ENCODE results near the gene LSM14B.
"Not testable (repeated sequence)": the region's sequence is repeated elsewhere in the genome, so short reads cannot be mapped to it uniquely, and the experiment has no call there.

LSM14B gene

DNA sequence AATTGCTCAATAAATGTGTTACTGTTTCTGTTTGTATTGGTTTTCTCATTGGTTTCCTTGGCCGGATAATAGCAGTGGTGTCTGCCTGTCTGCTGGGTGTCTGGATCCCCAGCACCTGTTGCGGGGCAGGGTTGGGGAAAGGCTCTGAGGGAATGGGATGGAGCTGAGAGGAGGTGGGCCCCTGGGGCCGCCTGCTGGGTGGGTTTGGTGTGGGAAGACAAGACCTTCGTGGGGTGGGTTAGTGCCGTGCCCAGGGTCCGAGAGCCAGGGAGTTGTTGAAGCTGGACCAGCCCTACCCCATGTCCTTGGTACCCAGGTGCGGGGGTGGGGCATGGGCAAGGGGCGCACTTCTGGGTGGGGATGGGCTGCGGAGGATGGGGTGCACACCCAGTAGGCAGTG, 25.3 kb downstream of the LSM14B start:
- no peak for DNase-seq

DNA sequence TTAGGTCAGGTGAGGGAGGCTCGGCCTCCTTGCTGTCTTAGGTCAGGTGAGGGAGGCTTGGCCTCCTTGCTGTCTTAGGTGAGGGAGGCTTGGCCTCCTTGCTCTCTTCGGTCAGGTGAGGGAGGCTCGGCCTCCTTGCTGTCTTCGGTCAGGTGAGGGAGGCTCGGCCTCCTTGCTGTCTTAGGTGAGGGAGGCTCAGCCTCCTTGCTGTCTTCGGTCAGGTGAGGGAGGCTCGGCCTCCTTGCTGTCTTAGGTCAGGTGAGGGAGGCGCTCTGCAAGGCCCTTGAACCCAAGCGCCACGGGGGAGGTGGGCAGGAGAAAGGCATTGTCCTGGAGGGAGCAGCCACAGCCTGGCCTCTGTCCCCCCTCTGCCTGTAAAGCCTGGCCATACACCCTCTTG, 26.1 kb downstream of the LSM14B start:
- DNase-seq, result not testable (repeated sequence)

DNA sequence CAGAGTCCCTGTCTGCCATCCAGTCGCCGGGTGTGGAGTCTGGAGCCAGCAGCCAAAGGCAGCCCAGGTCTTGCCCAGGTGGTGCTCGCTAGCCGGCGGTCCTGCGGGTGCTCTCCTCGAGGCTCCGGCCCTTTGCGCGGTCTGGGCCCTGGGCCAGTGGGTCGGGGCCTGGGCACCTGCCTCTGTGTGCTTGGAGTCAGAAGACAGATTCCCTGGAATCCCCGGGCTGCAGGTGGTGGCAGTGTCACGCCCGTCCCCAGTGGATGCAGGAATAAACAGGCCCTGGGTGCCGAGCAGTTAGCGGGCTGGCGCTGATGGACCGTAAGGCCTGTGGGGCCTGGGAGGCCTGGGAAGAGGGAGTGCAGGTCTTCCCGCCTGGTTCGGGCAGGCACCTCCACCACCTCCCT, 26.6 kb downstream of the LSM14B start:
- DNase-seq, result peak; percentile 36 to 65

DNA sequence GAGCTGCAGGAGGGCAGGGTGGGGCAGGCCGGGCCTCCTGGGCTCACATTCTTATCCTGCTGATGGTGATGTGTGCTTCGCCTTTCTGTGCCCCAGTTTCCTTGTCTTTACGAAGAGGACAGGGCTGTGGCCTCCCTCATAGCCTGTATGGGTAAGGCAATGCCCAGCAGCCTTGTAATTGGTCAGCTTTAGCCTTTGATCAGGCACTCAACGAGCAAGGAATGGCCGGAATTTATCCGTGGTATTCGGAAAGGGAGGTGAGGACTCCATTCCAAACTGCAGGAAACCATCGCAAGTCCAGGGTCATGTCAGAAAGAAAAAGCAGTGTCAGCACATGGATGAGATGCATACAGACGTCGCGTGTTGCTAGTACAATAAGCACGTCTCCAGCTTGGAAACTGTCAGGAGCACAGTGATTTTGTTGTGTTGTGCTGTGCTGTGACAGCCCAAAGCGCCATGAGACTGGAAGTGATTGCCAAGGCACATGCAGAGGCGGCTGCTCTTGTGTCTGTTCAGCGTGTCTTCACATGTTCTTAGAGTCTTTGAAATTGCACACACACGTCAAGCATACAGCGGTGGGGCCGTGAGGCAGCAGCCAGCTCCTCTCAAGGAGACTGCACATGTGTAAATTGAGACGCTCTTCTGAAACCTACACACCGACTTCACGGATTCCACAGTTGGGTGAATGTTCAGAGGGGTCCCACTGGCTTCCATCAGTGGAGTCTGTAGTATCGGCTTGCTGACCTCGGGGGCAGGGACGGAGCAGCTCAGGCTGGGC, 27.4 kb downstream of the LSM14B start:
- DNase-seq, result no peak

DNA sequence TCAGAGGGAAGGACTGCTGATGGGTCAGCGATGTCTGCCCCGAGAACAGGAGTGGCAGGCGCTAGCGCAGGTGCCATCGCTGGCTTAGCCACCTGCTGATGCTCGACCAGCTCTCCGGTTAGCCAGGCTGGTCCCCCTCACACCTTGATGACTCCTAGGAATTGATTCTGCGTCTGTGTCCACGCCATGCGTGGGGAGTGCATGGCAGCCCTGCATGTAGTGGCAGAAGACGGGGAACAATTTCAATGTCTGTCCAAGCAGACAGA, 28.0 kb downstream of the LSM14B start:
- DNase-seq, result no peak

DNA sequence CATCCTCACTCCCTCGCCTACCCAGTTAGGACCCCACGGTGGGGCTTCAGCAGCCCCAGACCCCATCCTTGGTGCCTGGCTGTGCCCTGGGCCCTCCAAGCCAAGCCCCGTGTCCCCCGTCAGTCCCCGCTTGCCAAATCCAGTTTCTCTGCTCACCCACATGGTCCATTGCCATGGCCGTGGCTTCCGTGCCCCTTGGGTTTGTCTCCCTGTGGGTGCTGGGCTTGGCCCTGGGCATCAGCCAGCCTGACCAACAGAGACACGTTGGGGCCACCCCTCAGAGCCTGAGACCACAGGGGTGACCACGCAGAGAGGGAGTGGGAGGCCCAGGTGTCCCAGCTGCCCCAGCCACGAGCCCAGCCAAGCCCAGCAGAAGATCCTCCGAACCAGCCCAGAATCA, 28.9 kb downstream of the LSM14B start:
- DNase-seq, result no peak

DNA sequence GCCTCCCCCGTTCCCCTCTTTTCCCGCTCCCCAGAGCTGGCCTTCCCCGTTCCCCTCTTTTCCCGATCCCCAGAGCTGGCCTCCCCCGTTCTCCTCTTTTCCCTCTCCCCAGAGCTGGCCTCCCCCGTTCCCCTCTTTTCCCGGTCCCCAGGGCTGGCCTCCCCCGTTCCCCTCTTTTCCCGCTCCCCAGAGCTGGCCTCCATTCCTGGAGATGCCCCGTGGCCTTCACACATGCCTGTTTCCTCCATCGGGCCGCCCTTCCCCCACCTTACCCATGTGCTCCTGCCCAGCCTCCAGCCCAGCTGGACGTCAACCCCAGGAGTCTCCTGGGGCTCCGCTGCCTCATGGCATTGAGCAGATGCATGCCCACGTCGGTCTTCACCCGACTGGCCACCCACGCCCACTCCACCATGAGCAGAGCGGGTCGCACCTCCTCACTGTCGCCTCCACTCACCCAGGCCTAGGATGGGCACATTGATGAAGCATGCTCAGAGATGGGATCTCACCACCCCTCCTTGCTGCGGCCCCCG, 29.6 kb downstream of the LSM14B start:
- no peak for DNase-seq

DNA sequence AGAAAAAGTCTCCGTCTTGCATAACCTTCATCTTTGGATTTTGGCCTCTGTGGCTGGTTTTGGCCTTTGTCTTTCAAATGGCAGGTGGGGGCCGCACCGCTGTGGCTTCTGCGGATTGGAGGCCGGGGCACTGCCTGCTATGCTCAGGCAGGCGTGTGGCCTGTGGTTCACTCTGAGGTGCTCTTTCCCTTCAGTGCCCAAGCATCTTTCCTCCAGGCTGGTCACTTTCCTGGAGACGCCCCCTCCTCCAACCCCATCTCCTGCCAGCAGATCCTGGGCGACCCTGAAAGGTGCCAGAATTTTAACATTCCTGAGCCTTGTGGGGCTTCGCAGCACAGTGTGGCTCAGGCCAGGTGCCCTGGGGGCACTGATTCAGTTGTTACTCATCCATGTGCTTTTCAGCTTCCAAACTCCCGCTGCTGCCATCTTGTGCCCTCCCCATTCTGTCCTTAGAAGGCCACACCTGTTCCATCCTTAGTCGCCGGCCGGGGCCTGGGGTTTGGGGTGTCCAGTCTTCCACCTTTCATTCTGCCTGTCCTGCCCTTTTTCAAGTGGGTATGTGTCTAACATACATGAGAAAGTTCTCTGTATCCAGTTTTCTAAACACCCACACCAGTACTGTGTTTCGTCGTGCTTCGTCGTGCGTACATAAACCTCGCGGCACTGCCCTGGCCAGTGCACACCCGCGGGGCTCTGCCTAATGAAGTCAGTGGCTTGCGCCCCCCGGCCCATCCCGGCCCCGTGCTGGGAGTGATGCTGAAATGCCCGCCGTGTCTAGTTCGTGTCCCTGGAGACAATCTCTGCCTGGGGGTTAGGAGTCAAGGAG, 33.4 kb downstream of the LSM14B start:
- no peak for DNase-seq

DNA sequence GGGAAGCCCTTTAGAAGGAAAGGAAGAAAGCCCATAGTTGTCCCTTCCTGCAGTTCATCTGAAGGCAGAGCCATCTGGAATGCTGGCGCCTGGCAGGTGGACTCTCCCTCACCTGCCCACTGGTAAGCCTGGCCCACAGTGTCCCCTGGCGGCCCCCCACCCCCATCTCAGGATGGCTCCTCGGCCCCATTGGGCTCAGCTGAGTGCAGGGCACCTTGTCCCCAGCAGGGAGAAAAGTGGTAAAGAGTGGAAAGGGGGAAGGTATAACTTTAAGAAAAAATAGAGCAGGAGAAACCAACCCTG, 33.9 kb downstream of the LSM14B start:
- DNase-seq, result no peak

DNA sequence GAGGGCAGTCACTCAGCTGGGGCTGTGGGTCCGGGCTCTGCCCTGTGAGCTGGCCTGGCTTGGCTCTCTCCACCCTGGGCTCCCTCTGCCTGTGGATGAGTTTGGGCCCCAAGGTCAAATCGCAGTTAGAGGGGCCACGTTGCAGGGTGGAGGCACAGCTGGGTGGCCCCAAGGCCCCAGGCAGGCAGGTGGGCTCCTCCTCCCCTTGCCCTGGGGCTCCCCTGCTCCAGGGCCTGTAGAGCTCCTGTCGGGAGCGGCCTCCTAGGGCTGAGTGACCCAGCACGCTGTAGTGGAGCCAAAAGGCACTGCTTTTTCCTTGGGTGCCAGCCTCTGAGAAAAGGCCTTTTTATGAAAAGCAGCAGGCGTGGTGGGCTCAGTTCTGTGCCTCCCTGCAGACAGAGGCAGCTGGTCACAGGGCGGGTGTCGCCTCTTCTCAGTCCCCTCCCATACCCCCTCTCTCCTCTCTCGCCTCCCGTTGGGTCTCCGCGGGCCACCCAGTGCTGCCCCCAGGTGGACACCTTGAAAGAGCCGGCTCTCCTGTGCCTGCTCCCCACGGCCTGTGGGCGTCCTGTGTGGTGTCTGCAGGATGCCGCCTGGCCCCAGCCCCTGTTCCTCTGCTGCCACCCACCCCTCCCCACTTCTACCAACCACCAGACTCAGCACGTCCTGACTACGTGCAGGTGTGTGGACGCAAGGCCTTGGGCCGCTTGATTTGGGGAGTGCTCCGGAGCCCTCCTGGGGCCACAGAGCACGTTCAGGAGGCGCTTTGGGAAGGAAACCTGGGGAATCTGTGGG, 34.5 kb downstream of the LSM14B start:
- peak; percentile 73 for DNase-seq

DNA sequence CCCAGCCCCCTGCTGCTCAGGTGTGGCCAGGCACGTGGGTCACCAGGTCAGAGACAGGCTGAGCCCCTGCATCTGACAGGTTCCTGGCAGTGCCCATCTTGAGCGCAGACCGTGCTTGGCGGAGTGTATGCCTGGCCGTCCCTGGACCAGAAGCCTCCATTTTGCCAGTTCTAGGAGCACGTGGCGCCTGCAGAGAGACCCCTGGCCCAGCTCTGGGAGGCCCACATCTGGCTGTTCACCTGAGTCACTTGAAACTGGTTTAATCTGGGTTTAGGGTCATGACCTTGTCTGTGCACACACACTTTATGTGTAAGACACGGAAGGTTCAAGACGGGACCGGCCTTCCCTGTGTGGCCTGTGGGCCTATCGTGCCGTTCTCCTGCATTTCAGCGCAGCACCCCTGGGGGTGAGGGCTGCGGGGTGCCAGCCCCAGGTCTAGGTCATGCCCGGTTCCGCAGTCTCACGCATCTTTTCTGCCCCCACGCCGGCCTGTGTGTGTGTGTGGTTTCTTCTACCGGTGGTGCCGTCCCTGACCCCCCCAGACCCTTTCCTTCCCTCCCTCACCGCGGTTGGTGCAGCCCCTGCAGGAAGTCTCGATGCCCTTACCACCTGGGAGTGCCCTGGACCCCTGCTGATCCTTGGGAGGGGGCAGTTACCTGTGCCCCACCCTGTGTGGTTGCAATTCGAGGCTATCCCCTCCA, 35.3 kb downstream of the LSM14B start:
- DNase-seq, result no peak

DNA sequence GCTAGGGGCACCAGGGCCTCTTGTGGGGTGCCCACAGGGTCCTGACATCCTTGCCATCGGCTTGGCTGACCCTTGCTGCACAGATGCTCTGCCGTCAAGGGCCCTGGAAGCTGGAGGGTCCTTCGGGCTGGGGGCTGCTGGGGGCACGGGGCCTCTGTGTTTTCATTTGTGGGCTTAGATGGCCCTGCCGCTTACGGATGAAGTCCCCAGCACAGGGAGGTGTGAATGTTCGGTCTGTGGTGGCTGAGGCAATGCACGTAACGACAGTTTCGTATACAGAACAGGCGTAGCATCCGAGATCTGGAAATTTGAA, 35.8 kb downstream of the LSM14B start:
- no peak for DNase-seq

DNA sequence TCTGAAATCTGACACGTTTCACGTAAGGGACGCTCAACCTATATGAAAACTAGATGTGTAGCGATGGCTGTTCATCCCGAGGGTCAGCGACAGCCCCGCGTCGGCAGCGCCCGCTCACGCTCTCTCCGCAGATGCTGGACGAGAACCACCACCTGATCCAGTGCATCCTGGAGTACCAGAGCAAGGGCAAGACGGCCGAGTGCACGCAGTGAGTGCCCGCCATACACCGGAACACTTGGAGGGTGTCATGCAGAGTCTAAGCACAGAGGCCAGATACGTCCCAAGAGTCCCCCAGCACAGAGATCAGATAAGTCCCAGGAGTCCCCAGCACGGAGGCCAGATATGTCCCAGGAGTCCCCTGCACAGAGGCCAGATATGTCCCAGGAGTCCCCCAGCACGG, 36.3 kb downstream of the LSM14B start:
- no peak for DNase-seq

DNA sequence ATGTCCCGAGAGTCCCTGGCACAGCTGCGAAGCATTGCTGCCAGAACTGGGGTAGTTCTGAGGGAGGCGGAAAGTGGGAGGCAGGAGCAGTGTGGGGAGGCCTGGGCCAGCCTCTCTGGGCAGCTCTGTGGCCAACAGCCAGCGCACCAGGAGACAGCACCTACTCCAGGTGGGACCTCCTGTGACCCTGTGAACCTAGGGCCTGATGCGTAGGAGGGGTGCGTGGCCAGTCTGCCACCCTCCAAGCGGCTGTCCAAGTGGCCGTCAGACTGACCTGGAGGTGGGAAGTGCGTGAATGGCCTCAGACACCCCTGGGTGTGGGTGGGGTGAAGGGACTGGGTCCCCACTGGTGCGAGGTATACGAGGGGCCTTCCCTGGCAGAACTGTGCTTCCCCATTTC, 36.8 kb downstream of the LSM14B start:
- no peak for DNase-seq

DNA sequence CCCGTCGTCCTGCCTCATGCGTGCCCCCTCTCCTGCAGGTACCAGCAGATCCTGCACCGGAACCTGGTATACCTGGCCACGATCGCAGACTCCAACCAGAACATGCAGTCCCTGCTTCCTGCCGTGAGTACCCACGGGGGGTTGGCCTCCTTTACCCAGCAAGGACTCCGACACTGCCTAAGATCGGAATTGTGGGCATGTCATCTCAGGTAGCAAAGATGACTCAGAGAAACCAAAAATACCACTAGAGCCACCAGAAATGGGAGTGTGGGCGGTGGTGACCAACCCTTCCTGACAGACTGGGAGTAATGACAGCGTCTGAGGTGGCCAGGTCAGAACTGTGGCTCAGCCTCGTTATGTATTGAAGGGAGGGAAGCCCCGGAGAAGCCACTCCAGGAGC, 37.6 kb downstream of the LSM14B start:
- no peak for DNase-seq

DNA sequence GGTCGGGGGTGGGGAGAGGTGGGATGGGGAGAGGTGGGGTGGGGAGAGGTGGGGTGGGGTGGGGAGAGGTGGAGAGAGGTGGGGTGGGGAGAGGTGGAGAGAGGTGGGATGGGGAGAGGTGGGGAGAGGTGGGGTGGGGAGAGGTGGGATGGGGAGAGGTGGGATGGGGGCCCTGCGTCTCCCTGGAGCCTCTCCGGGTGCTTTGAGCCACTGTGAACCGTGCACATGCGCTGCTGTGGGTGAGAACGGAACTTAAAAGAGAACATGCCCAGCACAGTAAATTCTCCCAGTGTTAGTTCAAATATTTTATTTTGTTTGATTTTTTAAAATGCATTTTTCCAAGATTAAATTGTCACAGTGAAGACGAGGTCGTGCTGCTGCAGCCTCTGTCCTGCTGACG, 38.0 kb downstream of the LSM14B start:
- no peak for DNase-seq

DNA sequence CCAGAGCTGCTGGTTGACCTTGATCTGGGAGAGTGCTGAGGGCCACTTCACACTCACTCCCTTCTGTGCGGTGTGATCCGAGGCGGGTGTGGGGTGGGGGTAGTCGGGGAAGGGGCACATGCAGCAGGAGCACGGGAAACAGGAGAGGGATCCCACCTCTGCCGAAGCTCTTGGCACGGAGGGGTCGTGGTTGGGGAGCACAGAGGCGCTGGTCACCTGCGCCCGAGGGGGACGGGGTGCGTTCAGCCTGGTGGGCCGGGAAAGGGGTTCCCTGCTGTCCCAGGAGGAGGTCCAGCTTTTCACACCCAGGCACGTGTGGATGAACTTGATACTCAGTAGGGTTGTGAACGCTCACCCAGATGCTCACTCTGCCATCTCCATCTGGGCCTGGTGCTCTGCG, 38.6 kb downstream of the LSM14B start:
- no peak for DNase-seq

DNA sequence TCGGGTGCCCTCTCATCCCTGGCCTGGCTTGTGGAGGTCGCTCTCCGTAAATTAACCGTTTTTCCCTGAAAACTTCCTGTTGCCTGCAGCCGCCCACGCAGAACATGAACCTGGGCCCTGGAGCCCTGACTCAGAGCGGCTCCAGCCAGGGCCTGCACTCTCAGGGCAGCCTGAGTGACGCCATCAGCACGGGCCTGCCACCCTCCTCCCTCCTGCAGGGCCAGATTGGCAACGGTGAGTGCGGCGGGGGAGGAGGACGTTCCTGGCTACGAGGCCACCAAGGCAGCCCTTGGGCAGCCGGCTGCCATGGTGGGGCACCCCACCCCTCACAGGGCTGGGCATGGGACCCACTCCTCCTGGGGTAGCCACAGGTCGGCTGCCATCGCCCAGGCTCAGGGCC, 39.1 kb downstream of the LSM14B start:
- DNase-seq, result no peak

DNA sequence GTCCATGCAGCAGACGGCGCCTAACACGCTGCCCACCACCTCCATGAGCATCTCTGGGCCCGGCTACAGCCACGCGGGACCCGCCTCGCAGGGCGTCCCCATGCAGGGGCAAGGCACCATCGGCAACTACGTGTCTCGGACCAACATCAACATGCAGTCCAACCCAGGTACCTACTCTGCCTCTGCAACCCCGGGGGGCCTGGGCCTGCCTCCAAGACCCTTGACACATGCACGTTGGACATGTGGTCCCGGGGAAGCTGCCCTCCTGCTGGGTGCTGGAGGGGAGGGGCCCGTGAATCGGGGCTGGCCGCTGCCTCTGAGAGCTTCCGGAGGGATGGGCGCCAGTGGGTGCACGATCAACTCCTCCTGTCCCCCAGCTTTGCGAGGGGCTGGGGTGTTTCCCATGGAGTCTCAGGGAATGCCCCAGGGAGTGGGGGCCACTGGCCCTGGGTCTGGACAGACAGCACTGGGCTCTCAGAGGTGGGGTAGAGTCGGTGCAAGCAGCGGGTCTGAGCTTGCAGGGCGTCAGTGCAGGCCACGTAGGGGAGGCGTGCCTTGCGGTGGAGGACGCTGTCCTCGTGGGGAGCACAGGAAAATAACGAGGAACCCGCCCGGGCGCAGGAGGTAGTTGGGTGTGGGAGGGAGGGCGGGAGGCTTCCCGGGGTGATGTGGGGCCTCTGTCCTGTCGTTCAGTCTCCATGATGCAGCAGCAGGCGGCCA, 40.6 kb downstream of the LSM14B start:
- no peak for DNase-seq

DNA sequence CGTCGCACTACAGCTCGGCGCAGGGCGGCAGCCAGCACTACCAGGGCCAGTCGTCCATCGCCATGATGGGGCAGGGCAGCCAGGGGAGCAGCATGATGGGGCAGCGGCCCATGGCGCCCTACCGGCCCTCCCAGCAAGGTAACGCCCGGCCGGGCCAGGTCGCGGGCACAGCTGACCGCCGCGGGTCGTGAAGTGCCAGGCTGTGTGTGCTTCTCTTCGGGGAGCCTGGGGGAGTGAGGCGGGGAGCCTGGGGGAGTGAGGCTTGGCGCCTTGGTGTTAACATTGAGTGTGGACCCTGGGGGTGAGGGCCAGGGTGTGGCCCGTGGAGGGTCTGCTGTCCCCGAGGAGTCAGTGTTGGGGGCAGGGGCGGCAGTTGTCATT, 41.2 kb downstream of the LSM14B start:
- DNase-seq, result no peak

DNA sequence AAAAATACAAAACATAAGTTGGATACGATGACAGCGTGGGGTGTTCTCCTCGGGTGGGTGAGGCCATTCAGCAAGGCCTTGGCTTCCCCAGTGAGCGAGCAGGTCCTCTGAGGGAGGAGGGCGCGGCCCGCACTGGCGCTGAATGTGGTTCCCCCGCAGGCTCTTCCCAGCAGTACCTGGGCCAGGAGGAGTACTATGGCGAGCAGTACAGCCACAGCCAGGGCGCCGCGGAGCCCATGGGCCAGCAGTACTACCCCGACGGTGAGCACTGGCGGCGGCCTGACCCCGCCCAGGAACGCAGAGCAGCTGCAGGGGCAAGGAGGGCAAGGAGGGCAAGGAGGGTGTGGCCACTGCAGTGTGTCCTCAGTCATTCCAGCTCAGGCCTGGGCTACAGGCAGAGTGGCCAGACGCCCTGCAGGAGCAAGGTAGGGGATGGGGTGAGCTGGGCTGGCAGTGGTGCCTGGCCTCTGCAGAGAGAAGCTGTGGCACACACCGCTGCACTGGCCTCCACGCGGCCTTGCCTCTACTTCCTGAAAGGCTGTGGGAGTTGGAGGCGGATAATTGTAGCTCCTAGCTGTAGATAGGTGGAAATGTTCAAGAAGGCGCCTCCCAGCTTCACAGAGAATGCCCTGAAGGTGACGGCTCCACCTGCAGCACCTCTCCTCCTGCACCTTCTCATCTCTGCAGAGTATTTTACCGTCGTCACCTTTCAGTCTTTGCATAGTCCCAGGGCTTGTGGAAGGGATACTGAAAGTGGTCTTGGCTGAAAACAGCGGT, 41.9 kb downstream of the LSM14B start:
- no peak for DNase-seq

All from SHP77 (cell line).